ENCODE data around the gene ACOXL. TPM values are rescaled to one million over a fixed set of nuclear protein-coding genes. Genes with fewer than 3 reads are reported as not detected.

Gene ACOXL
- total RNA-seq, result not detected in 2 replicates

GRCh38 chr2:110732422-110733413, at the start of gene ACOXL:
TSS of gene ACOXL (plus strand) at chr2:110732573. CDS start at chr2:110768390, 35,817 bp downstream.

DNA sequence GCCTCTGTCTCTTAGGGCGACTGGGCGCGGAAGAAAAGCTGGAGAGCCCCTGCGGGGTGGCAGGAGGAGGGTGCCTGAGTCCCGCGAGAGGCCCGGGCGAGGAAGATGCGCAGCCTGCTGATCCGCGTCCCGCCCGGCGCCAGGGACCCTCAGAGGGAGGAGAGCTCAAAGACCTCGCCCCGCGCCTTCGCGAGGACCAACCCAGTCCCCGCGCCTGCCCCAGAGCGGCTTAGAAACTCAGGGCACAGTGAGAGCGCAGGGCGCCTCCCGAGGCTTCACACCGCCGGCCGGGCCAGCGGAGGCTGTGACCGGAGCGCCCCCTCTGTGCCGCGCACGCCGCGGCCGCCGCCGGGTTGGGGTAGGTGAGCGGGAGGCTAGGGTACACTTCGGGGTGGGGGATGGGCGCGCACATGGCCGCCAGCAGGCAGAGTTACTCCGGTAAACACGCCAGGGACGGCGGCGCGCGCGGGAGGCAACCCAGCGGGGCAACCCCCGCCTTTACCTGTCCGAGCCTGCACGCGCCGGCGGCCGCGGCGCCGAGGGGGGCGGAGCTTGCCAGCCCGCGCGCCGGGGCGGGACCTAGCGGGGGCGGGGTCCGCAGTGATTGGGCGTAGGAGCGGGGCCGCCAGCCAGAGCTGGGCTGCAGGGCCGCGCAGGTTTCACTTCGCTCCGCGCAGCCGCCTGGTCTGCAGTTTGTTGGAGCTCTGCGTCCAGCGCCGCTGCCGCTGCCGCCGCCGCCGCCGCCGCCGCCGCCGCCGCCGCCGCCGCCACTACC, 388.1 kb downstream of the ACOXL start, which contains the start of gene BCL2L11:
TSS of gene BCL2L11 (plus strand) at position 662 of the 775 bp plus-strand sequence. CDS start 2,832 bp downstream, outside the sequence.

Other genes with a start within 250 kb of the ACOXL start
- 24.9 and 51.2 TPM in 2 replicates for gene RGPD6, start 155.4 kb upstream of the ACOXL start, total RNA-seq
- gene BUB1, start 54.5 kb upstream of the ACOXL start, total RNA-seq, result 20.4 and 100 TPM in 2 replicates

Data from uterine smooth muscle cell (primary cell).